ENCODE measurements around the gene PITPNM3.

The PITPNM3 gene

DNA sequence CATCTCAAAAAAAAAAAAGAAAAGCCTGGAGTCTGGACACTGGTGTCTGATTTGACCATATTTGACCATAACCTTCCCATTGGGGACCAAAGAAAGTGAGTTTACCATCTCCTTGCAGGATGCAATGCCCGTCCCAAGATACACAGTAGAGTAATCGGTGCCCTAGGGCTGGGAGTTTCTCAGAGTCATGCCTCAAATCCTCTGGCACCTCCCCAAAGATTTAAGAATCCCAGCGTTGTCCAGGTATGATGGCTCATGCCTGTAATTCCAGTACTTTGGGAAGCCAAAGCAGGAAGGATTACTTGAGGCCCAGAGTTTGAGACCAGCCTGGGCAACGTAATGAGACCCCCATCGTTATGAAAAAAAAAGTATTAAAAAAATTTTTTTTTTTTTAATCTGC, 5.0 kb downstream of the PITPNM3 start:
- DNase-seq: no peak

- DNase-seq: no peak
Measured at GRCh38 chr17:6549384-6550036, 6.8 kb downstream of the PITPNM3 start.

- DNase-seq: no peak
Measured at GRCh38 chr17:6548578-6549330, 7.6 kb downstream of the PITPNM3 start.

DNA sequence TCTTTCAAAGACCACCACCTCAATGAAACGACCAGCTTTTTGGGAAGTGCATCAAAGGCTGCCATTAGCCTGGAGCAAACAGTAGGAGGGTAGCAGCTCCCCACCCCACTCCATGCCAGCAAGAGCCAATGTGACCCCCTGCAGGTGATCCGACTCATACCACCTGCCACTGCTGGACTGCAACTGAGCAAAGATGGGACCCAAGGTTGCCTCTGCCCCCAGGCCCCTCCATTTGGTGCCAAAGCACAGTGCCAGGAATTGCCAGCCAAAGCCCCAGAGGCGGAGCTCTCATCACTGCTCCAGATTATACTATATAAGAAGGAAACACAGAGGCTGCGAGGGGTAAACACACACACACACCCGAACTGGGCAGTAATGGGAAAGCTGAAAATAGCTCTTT, 8.3 kb downstream of the PITPNM3 start:
- no peak for DNase-seq

- no peak for DNase-seq
Measured at GRCh38 chr17:6547336-6547735, 9.0 kb downstream of the PITPNM3 start.

- no peak for DNase-seq
Measured at GRCh38 chr17:6546069-6546718, 10.2 kb downstream of the PITPNM3 start.

DNA sequence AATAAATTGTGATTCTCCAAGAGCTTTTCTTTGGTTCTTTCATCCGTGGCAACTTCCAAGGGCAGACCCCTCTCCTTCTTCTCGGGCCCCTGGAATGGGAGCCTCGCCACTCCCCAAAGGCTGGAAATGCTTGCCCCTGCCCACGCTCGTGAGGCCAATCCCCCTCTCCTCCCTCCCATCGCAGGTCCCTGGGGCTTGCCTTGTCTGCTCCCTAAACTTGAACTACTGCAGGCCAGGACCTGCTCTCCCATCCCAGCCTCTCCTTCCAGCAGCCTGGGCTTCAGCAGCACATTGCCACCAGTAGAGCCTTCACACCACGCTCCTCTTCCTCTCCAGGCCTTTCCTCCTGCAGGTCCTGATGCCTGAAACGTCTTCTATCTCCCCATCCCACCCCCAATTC, 11.1 kb downstream of the PITPNM3 start:
- DNase-seq: no peak

DNA sequence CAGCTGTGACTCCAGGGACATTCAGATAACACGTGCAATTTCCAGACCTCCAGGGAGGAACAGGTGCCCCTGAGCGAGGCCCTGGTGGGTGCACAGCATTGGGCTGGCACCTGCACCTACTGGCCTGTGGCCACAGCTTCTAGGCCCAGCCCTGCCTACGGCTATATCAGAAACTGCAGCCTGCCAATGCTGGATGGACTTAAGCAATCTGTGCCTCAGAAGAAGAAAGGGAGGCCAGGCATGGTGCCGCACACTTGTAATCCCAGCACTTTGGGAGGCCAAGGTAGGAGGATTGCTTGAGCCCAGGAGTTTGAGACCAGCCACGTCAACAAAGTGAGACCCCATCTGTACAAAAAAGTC, 12.4 kb downstream of the PITPNM3 start:
- DNase-seq: no peak

DNA sequence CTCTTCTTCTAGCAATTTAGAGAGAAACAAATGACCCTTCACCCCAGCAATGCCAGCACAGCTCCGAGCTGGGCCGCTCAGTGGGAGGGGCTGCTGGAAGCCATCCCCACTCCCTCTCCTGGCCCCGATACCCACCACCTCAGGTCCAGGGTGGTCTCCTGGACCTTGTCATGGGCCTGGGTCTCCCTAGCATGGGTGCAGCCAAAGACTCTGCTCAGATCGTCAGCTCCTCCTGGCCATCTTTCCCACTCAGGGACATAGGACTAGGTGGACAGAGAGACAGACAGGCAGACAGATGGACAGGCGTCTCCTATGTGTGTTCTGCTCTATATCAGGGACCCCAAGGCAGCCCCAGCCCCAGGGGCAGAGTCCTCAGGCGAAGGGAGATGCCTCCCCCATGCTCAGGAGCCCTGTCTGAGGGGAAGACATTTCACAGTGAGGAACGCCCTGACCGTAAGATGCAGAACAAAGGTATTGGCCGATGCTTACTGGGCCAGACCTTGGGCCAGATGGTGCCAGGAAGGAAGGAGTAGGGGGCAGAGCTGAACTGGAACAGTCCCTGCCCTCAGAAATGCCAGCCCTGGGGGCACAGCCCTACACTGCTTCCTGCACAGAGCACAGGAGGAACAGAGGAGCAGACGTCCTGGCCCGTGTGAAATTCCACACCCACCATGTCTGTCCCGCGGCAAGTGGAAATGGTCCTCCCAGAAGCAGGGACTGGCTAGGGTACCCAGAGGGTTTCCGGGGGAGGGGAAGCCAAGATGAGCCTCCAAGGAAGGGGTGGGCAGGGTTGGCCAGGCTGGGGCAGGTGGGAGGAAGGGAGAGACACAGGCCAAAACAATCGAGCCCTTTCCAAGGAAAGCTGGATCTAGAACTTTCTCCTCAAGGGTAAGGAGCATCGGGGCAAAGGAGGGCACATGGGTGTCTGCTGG, 13.0 kb downstream of the PITPNM3 start:
- no peak for DNase-seq

DNA sequence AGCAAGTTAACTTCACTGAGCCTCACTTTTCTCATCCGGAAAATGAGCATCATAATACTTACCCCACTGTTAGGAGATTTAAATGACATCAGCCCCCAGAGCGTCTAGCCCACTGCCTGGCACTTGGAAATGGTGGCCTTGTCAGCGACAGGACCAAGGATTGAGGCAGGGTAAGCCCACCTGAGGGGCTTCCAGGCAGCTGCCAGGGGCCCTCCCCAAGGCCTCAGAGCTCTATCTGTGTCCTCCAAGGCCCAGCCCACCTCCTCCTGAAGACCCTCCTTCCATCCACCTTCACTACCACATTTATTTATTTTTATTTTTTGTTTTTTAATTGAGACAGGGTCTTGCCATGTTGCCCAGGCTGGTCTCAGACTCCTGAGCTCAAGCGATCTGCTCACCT, 13.8 kb downstream of the PITPNM3 start:
- DNase-seq: no peak

DNA sequence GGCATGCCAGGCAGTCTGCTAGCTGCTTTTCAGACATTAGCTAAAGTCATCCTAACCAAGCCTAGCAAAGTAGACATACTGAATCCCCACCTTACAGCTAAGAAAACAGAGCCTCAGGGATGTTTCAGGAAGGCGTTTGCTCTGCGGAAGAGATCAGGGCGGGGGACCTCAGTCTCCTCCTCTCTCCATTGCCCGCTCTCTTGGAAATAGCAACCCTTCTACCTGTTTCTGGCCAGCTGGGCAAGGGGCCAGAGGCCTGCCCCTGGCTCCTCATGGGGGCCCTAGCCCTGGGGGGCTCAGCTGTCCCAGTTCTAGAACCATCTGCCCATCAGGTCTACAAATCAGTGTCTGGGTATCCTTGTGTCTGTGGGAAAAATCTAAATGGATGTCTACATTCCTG, 14.5 kb downstream of the PITPNM3 start:
- DNase-seq: no peak

- DNase-seq: no peak
Measured at GRCh38 chr17:6539871-6540270, 16.5 kb downstream of the PITPNM3 start.

GRCh38 chr17:6536566-6537065, 19.7 kb downstream of the PITPNM3 start:
- DNase-seq: no peak

GRCh38 chr17:6536053-6536452, 20.3 kb downstream of the PITPNM3 start:
- DNase-seq: no peak

GRCh38 chr17:6534846-6535514, 21.4 kb downstream of the PITPNM3 start:
- no peak for DNase-seq

DNA sequence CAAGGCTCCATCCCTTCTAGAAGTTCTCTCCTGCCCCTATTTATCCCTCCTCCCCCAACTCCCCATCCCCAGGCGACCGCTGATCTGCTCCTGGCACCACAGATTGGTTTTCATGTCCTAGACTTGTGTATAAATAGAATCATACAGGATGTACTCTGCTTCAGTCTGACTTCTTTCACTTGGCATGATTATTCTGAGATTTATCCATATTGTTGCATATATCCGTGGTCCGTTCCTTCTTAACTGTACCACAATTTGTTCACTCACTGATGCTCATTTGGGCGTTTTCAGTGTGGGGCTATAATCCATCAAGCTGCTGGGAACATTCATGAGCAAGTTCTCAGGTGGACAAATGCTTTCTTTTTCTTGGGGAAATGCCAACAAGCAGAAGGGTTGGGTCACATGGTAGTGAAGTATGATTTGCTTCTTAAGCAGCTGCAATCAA, 23.9 kb downstream of the PITPNM3 start:
- no peak for DNase-seq

GRCh38 chr17:6531575-6531974, 24.8 kb downstream of the PITPNM3 start:
- no peak for DNase-seq

- no peak for DNase-seq
Measured at GRCh38 chr17:6530324-6530920, 25.9 kb downstream of the PITPNM3 start.

DNA sequence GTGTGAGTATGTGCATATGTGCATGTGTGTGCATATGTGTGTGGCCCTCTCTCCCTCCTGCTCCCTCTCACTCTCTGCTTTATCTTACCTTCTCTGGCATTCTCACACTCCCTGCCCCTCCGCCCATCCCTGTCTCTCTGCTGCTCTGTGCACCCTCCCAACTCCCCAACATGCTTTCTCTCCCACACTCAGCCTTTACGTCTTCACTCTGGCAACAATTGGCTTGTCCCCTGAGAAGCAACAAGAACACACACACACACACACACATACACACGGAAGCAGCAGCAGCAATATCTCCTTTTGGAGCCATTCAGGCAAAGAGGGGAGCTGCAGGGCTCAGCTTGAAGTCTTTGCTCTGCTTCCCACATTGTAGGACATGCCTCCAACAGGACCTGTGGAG, 27.8 kb downstream of the PITPNM3 start:
- DNase-seq: no peak

DNA sequence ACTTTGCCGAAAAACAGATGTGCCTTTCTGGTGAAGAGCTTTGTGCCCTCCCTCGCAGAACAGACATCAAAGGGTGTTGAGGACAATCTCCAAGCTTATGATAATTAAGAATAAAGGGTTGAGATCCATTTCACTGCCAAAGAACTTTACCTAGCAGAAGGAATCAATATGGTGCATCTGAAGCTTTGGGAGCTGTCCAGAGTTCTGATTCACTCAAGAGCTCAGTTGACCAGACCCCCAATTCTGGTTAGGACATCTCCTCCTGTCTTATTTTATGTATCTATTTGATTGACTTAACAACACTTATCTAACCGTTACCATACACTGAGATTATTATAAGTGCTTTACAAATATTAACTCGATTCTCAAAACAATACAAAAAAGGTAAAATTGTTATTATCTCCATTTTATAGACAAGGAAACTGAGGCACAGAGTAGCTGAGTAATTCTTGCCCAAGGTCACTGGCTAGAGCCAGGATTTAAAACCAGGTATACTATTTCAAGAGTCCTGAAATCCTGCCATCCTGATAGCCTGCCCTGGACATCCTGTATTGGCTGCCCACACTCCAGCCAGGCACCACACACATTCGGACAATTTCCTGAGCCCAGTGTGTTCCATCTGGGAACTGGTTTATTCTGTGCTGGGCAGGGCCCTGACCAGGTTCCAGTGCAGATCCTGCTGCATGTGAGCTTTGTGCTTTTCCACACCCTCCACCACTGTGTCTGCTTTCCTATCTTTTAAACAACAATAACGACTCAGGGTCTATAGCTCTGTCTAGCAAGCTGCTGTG, 29.8 kb downstream of the PITPNM3 start:
- DNase-seq: no peak

GRCh38 chr17:6525731-6526130, 30.6 kb downstream of the PITPNM3 start:
- DNase-seq: no peak
